Measurements from ENCODE around the gene TSPO2. TPM values are rescaled to one million over a fixed set of nuclear protein-coding genes. Genes with fewer than 3 reads are reported as not detected.

The TSPO2 gene
- total RNA-seq, 1 donor from 2014 or later, result not detected

DNA sequence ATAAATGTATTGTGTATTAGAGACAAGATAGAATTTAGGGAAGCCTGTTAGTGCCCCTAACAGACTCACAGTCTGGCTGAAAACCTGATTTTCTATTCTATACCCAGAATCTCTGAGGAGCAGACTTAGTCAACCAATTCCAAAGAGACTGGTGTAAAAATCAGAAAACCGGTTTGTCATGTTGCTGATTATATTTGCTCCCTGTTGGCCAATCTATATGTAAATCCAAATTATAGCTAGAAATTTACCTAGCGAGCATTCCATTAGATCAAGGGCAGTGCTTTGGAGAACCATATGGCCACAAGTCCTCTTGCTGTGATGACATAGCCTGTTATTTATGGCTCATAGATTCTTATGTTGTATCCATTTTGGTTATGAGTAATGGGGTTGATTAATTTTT lies 35.3 kb downstream of the TSPO2 start:
- Histone ChIP-seq H3K27me3 (ENCODE audit: insufficient read depth, low read length) (no peaks in the 10 kb centered on the region), H3K79me2 (ENCODE audit: insufficient read depth, low read length) (peaks cover 87% of the 10 kb centered on the region), H3K9me3 (ENCODE audit: insufficient read depth, low read depth, low read length) (no peaks in the 10 kb centered on the region), H4K20me1 (ENCODE audit: insufficient read depth, low read length) (peaks cover 69% of the 10 kb centered on the region), H3K9ac (ENCODE audit: low read length) (no peak overlapping the region), H3K36me3 (ENCODE audit: insufficient read depth, low read length) (peaks cover 27% of the 10 kb centered on the region), H3K4me1 (ENCODE audit: insufficient read depth, low read length) (peaks cover 9% of the 10 kb centered on the region), H3K27ac (ENCODE audit: low read depth, low read length) (no peak overlapping the region), H3K4me2 (ENCODE audit: low read length) (no peak overlapping the region), H3K4me3 (ENCODE audit: insufficient read depth, low read depth, low read length) (no peak overlapping the region), H2AFZ (ENCODE audit: low read depth, low read length) (no peak overlapping the region)
- peaks cover 16% of the 10 kb centered on the region for H3K4me1 Mint-ChIP-seq (ENCODE audit: low read depth, unreplicated experiment)
- DNase-seq (ENCODE audit: low read depth) (no peak), FAIRE-seq (no peak)
- peaks cover 5% of the 10 kb centered on the region for H3K36me3 Mint-ChIP-seq (ENCODE audit: low read depth, unreplicated experiment)
- H3K9me3 Mint-ChIP-seq (ENCODE audit: unreplicated experiment), result no peaks in the 10 kb centered on the region
- H3K27me3 Mint-ChIP-seq (ENCODE audit: low read depth, unreplicated experiment), result no peaks in the 10 kb centered on the region
- TF ChIP-seq, protein P1, sequence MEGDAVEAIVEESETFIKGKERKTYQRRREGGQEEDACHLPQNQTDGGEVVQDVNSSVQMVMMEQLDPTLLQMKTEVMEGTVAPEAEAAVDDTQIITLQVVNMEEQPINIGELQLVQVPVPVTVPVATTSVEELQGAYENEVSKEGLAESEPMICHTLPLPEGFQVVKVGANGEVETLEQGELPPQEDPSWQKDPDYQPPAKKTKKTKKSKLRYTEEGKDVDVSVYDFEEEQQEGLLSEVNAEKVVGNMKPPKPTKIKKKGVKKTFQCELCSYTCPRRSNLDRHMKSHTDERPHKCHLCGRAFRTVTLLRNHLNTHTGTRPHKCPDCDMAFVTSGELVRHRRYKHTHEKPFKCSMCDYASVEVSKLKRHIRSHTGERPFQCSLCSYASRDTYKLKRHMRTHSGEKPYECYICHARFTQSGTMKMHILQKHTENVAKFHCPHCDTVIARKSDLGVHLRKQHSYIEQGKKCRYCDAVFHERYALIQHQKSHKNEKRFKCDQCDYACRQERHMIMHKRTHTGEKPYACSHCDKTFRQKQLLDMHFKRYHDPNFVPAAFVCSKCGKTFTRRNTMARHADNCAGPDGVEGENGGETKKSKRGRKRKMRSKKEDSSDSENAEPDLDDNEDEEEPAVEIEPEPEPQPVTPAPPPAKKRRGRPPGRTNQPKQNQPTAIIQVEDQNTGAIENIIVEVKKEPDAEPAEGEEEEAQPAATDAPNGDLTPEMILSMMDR (IDR thresholded peaks at IDR 0.05; ENCODE audit: insufficient read depth, low read depth, low read length), result no peak
- no peak for TF ChIP-seq EZH2 (IDR thresholded peaks at IDR 0.05; ENCODE audit: insufficient read depth, low read length)
- H3K4me3 Mint-ChIP-seq (ENCODE audit: unreplicated experiment), result no peak overlapping the region
- no peak overlapping the region for H3K27ac Mint-ChIP-seq (ENCODE audit: unreplicated experiment)

DNA sequence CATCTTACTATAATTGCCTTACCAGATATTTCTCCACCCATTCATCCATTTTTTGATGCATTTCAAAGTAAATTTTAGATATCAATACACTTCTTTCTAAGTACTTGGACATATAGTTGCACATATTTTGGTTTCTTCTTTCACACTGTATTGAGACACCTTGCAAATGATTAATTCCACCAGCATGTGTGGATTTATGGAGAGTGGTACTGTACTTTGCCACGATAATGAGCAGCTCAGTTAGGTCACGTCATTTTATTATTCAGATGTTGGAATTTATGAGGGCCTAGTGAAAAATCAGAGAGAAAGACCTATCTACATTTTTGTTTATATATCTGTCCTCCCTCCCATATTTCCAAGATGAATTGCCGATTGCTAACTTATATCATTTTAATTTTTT lies 35.8 kb downstream of the TSPO2 start:
- H3K4me3 Mint-ChIP-seq (ENCODE audit: unreplicated experiment), result no peak overlapping the region
- FAIRE-seq (no peak), DNase-seq (ENCODE audit: low read depth) (no peak)
- H3K4me1 Mint-ChIP-seq (ENCODE audit: low read depth, unreplicated experiment), result peaks cover 16% of the 10 kb centered on the region
- Histone ChIP-seq H3K4me2 (ENCODE audit: low read length) (no peak overlapping the region), H3K9me3 (ENCODE audit: insufficient read depth, low read depth, low read length) (no peaks in the 10 kb centered on the region), H3K27me3 (ENCODE audit: insufficient read depth, low read length) (no peaks in the 10 kb centered on the region), H3K36me3 (ENCODE audit: insufficient read depth, low read length) (peaks cover 29% of the 10 kb centered on the region), H3K27ac (ENCODE audit: low read depth, low read length) (no peak overlapping the region), H3K4me1 (ENCODE audit: insufficient read depth, low read length) (peaks cover 9% of the 10 kb centered on the region), H3K9ac (ENCODE audit: low read length) (no peak overlapping the region), H3K4me3 (ENCODE audit: insufficient read depth, low read depth, low read length) (no peak overlapping the region), H3K79me2 (ENCODE audit: insufficient read depth, low read length) (peaks cover 91% of the 10 kb centered on the region), H2AFZ (ENCODE audit: low read depth, low read length) (no peak overlapping the region), H4K20me1 (ENCODE audit: insufficient read depth, low read length) (peaks cover 73% of the 10 kb centered on the region)
- no peak overlapping the region for H3K27ac Mint-ChIP-seq (ENCODE audit: unreplicated experiment)
- H3K36me3 Mint-ChIP-seq (ENCODE audit: low read depth, unreplicated experiment), result peaks cover 5% of the 10 kb centered on the region
- H3K27me3 Mint-ChIP-seq (ENCODE audit: low read depth, unreplicated experiment), result no peaks in the 10 kb centered on the region
- TF ChIP-seq EZH2 (IDR thresholded peaks at IDR 0.05; ENCODE audit: insufficient read depth, low read length), result no peak
- TF ChIP-seq, protein P1 (IDR thresholded peaks at IDR 0.05; ENCODE audit: insufficient read depth, low read depth, low read length), result no peak
- H3K9me3 Mint-ChIP-seq (ENCODE audit: unreplicated experiment), result no peaks in the 10 kb centered on the region

DNA sequence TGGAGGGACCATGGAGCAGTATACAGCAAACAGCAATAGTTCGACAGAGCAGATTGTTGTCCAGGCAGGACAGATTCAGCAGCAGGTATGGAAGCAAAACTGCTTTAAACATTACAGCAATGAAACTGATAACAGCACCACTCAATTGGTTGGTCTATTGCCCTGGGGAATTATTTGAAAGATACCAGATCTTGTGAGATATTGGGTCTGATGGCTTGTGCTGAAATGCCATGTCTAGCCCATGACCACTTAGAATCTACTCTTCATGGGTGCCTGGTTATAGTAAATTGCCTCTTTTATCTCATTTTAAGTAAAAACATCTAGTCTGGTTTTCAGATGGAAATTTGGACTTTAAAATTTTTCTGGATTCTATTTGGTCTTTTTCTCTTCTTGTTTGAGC lies 36.8 kb downstream of the TSPO2 start:
- no peaks in the 10 kb centered on the region for H3K27me3 ChIP-seq (ENCODE audit: insufficient read depth, low read length)
- H3K36me3 ChIP-seq (ENCODE audit: insufficient read depth, low read length), result peaks cover 38% of the 10 kb centered on the region
- H3K4me3 Mint-ChIP-seq (ENCODE audit: unreplicated experiment), result no peak overlapping the region
- H3K9ac ChIP-seq (ENCODE audit: low read length), result no peak overlapping the region
- H3K9me3 Mint-ChIP-seq (ENCODE audit: unreplicated experiment), result no peaks in the 10 kb centered on the region
- H3K79me2 ChIP-seq (ENCODE audit: insufficient read depth, low read length), result peaks cover 91% of the 10 kb centered on the region
- no peak overlapping the region for H3K27ac Mint-ChIP-seq (ENCODE audit: unreplicated experiment)
- H3K4me1 ChIP-seq (ENCODE audit: insufficient read depth, low read length), result peaks cover 7% of the 10 kb centered on the region
- H3K4me2 ChIP-seq (ENCODE audit: low read length), result no peak overlapping the region
- no peaks in the 10 kb centered on the region for H3K9me3 ChIP-seq (ENCODE audit: insufficient read depth, low read depth, low read length)
- peaks cover 16% of the 10 kb centered on the region for H3K4me1 Mint-ChIP-seq (ENCODE audit: low read depth, unreplicated experiment)
- H4K20me1 ChIP-seq (ENCODE audit: insufficient read depth, low read length), result peaks cover 79% of the 10 kb centered on the region
- no peak for TF ChIP-seq EZH2 (IDR thresholded peaks at IDR 0.05; ENCODE audit: insufficient read depth, low read length)
- TF ChIP-seq, protein P1 (IDR thresholded peaks at IDR 0.05; ENCODE audit: insufficient read depth, low read depth, low read length), result no peak
- DNase-seq (ENCODE audit: low read depth) (no peak), FAIRE-seq (no peak)
- H3K36me3 Mint-ChIP-seq (ENCODE audit: low read depth, unreplicated experiment), result peaks cover 11% of the 10 kb centered on the region
- H3K27me3 Mint-ChIP-seq (ENCODE audit: low read depth, unreplicated experiment), result no peaks in the 10 kb centered on the region
- H3K27ac ChIP-seq (ENCODE audit: low read depth, low read length), result no peak overlapping the region
- H3K4me3 ChIP-seq (ENCODE audit: insufficient read depth, low read depth, low read length), result no peak overlapping the region
- H2AFZ ChIP-seq (ENCODE audit: low read depth, low read length), result no peak overlapping the region
